NCI-H2029 treated with DMSO at 0.1 percent for 48 hours (cell line): ENCODE results near the gene RAB11FIP3.

Experiments
- DNase-seq: peaks from one replicate; lab custom pipeline; 2025; lab: John Stamatoyannopoulos, UW

RAB11FIP3 gene

DNA sequence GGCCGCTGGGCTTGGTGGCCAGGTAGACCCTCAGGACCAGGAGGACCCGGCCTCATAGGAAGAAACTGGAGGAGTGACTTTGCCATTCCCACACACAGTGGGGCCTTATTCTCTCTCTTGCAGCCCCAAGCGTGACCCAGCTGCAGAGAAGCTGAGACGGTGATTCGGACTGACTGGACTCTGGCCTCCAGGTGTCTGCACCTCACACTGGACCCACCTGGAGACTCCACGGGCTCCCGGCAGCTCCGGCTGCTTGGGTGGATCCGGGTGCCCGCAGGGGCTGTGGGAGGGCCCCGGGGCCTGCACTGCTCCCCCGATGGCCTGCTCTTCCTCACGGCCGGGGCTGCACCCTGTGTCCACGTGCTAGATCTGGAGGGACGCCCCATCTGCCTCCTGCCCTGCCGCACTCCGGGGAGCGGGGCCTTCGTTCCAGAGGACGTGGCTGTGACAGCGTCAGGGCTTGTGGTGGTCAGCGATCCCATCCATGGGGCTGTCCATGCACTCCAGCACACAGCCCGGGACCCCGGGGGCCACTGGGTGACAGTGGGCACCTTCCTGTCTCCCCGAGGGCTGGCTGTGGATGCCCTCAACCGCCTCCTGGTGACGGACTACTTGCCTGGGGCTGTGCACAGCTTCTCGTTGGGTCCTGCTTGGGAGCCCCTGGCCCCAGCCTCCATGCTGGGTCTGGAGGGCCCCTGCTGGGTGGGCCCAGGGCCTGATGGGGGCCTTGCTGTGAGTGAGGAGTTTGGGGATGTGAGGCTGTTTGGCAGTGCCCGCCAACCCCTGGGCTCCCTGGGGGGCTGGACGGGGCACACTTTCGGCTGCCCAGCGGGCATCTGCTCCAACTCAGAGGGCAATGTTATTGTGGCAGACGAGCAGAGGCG, 142.2 kb downstream of the RAB11FIP3 start:
- DNase-seq: no peak

- no peak for DNase-seq
These were observed 143.2 kb downstream of the RAB11FIP3 start for GRCh38 chr16:568401-569258.

- DNase-seq: no peak
These were observed 144.2 kb downstream of the RAB11FIP3 start, which contains the start of gene PIGQ for GRCh38 chr16:569445-570254. TSS of gene PIGQ (plus strand) at chr16:569968. CDS start at chr16:574075, 4,107 bp downstream.
